ENCODE results near the gene RFFL. TPM values are rescaled to one million over a fixed set of nuclear protein-coding genes. Genes with fewer than 3 reads are reported as not detected.
"Not testable (repeated sequence)": the region's sequence is repeated elsewhere in the genome, so short reads cannot be mapped to it uniquely, and the experiment has no call there.

RFFL gene
- total RNA-seq, 4 donors from 2014 or later, result 51.1 to 145 (median 96.1) TPM

- Histone ChIP-seq H3K36me3 (peaks cover 0 to 2% of the 10 kb centered on the region in 2 donors), H3K27ac (peak overlapping the region; percentile 87 to 97 (median 91))
Observed at GRCh38 chr17:35001549-35001948, 62.0 kb downstream of the RFFL start.

GRCh38 chr17:35000965-35001364, 62.5 kb downstream of the RFFL start:
- WGBS, 2 donors, result 88 to 93% methylated on average over 14 of the region's 14 CpGs
- H3K4me3 ChIP-seq (replicated peaks in 1 of 3); DNase-seq; intact Hi-C loops (cut with DNase I); H3K36me3 ChIP-seq; H3K27me3 ChIP-seq; H3K9me3 ChIP-seq: not testable (repeated sequence)
- H3K27ac ChIP-seq, result peak overlapping the region; percentile 87 to 97 (median 91)
- H3K4me1 ChIP-seq, result peaks cover 43 to 62% of the 10 kb centered on the region in 2 donors

More at GRCh38 chr17:35001549-35001948, 62.0 kb downstream of the RFFL start:
- Histone ChIP-seq H3K27me3 (no peaks in the 10 kb centered on the region), H3K4me3 (replicated peaks in 1 of 3) (no peak overlapping the region), H3K9me3 (no peaks in the 10 kb centered on the region), H3K4me1 (peaks cover 43 to 60% of the 10 kb centered on the region in 2 donors)
- WGBS, 2 donors, result 93 to 94% methylated on average over 2 of the region's 2 CpGs
- DNase-seq, result no peak
- no peak for TF ChIP-seq CTCF (IDR thresholded peaks at IDR 0.05)
- TF ChIP-seq POLR2A (IDR thresholded peaks at IDR 0.05), result no peak
- intact Hi-C loops (cut with DNase I), result no loop called here

GRCh38 chr17:34999456-34999855, 64.1 kb downstream of the RFFL start:
- no peaks in the 10 kb centered on the region for H3K36me3 ChIP-seq
- WGBS, 2 donors, result 93 to 94% methylated on average over 2 of the region's 2 CpGs
- peak overlapping the region; percentile 91 to 97 (median 95) for H3K27ac ChIP-seq
- peaks cover 43 to 62% of the 10 kb centered on the region in 2 donors for H3K4me1 ChIP-seq
- TF ChIP-seq POLR2A (IDR thresholded peaks at IDR 0.05) (no peak), CTCF (IDR thresholded peaks at IDR 0.05) (no peak)
- DNase-seq, result no peak
- intact Hi-C loops (cut with DNase I), result loop anchor here (5.0 kb wide), 1 partner anchor 93 kb away; no protein-coding TSS in a partner anchor
- no peaks in the 10 kb centered on the region for H3K9me3 ChIP-seq
- H3K4me3 ChIP-seq (replicated peaks in 1 of 3), result no peak overlapping the region
- no peaks in the 10 kb centered on the region for H3K27me3 ChIP-seq

- TF ChIP-seq POLR2A (IDR thresholded peaks at IDR 0.05) (no peak), CTCF (IDR thresholded peaks at IDR 0.05) (peak; percentile 69 to 97 (median 90))
- WGBS, 2 donors, result 46 to 48% methylated on average over 4 to 5 of the region's 5 CpGs
- intact Hi-C loops (cut with DNase I), result loop anchor here (5.0 kb wide), 1 partner anchor 94 kb away; no protein-coding TSS in a partner anchor
- Histone ChIP-seq H3K4me3 (replicated peaks in 1 of 3) (no peak overlapping the region), H3K27ac (peak overlapping the region; percentile 91 to 97 (median 95)), H3K4me1 (peaks cover 39 to 54% of the 10 kb centered on the region in 2 donors), H3K9me3 (no peaks in the 10 kb centered on the region), H3K27me3 (no peaks in the 10 kb centered on the region), H3K36me3 (peaks cover under 1 to 8% of the 10 kb centered on the region in 2 donors)
- DNase-seq, result peak; percentile 84 to 87
Observed at GRCh38 chr17:34998205-34998604, 65.3 kb downstream of the RFFL start.

- 33 to 38% methylated on average over 11 of the region's 11 CpGs for WGBS, 2 donors
- Histone ChIP-seq H3K27me3 (no peaks in the 10 kb centered on the region), H3K4me1 (peaks cover 31 to 46% of the 10 kb centered on the region in 2 donors), H3K9me3 (no peaks in the 10 kb centered on the region), H3K4me3 (replicated peaks in 1 of 3) (no peak overlapping the region), H3K36me3 (peaks cover 7 to 8% of the 10 kb centered on the region in 2 donors), H3K27ac (peak overlapping the region; percentile 91 to 97 (median 95))
- intact Hi-C loops (cut with DNase I), result loop anchor here (5.0 kb wide), 1 partner anchor 95 kb away; no protein-coding TSS in a partner anchor
- peak; percentile 95 for DNase-seq
- peak in 1 of 2 donors; percentile 61 for TF ChIP-seq POLR2A (IDR thresholded peaks at IDR 0.05)
- TF ChIP-seq CTCF (IDR thresholded peaks at IDR 0.05), result no peak
Observed at GRCh38 chr17:34997355-34997862, 66.1 kb downstream of the RFFL start.
